ENCODE data around the gene MED15. TPM values are rescaled to one million over a fixed set of nuclear protein-coding genes. Genes with fewer than 3 reads are reported as not detected.

Gene MED15
- total RNA-seq, 4 donors from 2014 or later: 36.5 to 90.5 (median 57.2) TPM

DNA sequence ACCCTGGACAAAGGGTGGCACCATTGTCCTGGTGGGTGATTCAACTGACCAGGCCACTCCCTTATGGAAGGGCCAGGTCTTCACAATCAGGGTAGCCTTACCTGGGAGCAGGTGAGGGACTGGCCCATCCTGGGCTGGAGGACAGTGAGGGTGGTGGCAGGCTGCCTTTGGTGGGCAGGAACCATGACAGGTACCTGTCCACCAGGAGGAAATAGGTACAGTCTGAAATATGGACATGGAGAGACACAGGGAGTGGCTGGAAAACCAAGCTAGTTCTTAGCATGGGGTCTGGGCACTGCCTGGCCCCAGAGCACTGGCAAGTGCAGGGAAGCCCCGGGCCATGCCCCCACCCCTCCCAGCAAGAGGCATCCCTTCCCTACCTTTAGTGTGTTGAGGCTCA lies 113.8 kb downstream of the MED15 start:
- DNase-seq (ENCODE audit: low spot score): no peak
- no peak for ATAC-seq (ENCODE audit: low FRiP score)
- TF ChIP-seq, protein P1, sequence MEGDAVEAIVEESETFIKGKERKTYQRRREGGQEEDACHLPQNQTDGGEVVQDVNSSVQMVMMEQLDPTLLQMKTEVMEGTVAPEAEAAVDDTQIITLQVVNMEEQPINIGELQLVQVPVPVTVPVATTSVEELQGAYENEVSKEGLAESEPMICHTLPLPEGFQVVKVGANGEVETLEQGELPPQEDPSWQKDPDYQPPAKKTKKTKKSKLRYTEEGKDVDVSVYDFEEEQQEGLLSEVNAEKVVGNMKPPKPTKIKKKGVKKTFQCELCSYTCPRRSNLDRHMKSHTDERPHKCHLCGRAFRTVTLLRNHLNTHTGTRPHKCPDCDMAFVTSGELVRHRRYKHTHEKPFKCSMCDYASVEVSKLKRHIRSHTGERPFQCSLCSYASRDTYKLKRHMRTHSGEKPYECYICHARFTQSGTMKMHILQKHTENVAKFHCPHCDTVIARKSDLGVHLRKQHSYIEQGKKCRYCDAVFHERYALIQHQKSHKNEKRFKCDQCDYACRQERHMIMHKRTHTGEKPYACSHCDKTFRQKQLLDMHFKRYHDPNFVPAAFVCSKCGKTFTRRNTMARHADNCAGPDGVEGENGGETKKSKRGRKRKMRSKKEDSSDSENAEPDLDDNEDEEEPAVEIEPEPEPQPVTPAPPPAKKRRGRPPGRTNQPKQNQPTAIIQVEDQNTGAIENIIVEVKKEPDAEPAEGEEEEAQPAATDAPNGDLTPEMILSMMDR (IDR thresholded peaks at IDR 0.05): no peak

DNA sequence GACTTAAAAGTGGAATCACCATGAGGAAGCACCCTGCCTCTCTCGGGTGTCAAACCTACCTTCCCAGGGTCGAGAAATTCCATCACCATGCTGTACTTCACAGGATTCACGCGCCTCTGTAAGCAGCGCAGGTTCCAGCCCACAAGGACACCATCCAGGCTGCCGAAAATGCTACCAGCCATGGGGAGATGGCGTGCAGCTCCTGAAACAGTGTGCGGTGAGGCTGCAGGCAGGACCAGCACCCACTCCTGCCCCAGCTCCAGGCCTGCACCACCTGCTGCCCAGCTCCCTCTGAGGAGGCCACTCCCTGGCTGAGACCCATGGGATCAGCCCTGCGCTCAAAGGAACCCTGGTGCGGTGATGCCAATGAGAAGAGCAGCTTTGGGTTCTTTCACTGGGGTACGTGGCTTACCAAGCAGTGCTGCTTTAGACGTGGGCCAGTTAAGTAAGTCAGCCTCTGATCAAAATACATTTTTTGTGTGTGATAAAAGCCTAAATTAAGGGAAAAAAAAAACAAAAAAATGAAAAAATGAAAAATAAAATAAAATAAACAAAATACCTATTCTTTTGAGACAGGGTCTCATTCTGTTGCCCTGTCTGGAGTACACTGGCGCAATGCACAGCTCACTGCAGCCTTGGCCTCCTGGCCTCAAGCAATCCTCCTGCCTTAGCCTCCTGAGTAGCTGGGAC lies 115.4 kb downstream of the MED15 start:
- DNase-seq (ENCODE audit: low spot score) (no peak), ATAC-seq (ENCODE audit: low FRiP score) (no peak)
- TF ChIP-seq, protein P1 (IDR thresholded peaks at IDR 0.05): no peak

DNA sequence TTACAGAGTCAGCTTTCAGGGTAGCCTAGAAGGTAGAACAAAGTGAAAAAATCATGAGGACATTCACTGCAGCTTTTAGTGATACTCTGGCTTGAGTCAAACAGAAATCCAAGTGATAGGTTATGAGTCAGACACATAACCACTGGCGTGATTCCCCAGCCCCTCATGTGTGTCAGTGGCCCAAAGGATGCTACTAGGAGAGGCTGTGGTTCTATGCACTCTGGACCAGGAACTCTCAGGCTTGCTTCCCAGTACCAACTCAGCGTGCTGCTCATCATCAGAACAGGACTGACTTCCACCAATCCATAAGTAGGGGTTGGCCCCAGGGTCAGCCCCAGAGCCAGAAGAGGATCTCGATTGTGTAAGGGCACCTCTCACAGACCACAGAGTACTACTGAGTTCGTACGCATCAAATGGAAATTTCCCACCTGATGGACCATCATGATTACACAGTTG lies 116.8 kb downstream of the MED15 start:
- TF ChIP-seq, protein P1 (IDR thresholded peaks at IDR 0.05): no peak
- ATAC-seq (ENCODE audit: low FRiP score): no peak
- no peak for DNase-seq (ENCODE audit: low spot score)

DNA sequence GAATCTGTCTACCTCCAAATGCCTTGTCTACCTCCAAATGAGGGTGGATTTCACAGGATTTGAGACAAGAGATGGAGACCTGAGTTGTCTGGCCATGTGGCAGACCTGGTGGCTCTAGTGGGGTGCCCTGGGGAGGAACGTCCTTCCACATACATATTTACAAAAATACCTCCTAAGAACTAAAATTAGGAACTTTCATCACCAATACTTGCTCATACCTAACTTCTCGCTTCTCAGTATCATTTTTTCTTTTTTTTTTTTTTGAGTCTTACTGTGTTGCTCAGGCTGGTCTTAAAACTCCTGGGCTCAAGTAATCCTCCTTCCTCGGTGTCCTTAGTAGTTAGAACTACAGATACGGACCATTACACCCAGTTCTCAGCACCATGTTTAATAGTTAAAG lies 117.9 kb downstream of the MED15 start:
- DNase-seq (ENCODE audit: low spot score): no peak
- TF ChIP-seq, protein P1 (IDR thresholded peaks at IDR 0.05): no peak
- no peak for ATAC-seq (ENCODE audit: low FRiP score)

DNA sequence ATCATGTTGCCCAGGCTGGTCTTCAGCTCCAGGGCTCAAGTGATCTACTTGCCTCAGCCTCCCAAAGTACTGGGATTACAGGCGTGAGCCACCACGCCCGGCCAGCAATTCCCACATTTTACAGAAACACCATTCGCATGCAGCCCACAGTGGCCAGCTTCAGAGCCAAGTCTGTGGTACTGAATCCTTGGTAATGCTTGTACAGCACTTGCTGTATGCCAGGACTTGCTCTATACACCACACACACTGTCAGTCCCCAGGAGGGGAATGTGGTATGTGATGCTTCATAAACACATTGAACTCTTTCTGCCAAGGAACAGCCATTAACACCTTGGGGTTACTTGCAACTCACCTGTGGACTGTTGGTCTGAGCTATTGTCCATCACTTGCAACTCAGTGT lies 119.4 kb downstream of the MED15 start:
- DNase-seq (ENCODE audit: low spot score): no peak
- TF ChIP-seq, protein P1 (IDR thresholded peaks at IDR 0.05): no peak
- no peak for ATAC-seq (ENCODE audit: low FRiP score)

DNA sequence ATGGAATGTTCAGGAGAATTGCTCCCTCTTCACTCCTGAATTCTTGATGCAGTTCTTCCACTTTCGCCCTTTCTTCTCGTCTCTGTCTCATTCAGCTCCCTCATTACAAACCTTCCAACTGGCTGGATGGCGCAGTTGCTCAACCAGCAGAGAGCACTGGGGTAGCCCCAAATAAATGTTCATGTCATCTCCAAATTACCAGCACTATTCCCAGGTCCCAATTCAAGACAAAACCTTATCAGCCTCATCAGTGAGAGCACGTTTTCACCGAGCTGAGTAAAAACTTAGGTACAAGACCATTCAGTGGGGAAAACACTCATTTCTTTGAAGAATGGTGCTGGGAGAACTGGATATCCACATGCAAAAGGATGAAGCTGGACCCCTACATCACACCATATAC lies 120.0 kb downstream of the MED15 start:
- ATAC-seq (ENCODE audit: low FRiP score) (no peak), DNase-seq (ENCODE audit: low spot score) (no peak)
- TF ChIP-seq, protein P1 (IDR thresholded peaks at IDR 0.05): no peak

Measured in omental fat pad (tissue), 4 donors.